Measurements from ENCODE around the gene TP53I3.

GRCh38 chr2:24104110-24104650 is 19.5 kb upstream of the TP53I3 start:
- TF ChIP-seq RAD21 (IDR thresholded peaks at IDR 0.05; ENCODE audit: low read length) (no peak), BHLHE40 (IDR thresholded peaks at IDR 0.05; ENCODE audit: low read depth, low read length) (no peak), RCOR1 (IDR thresholded peaks at IDR 0.05; ENCODE audit: insufficient replicate concordance, low read length) (no peak), CTCF (conservative IDR thresholded peaks at IDR 0.05; ENCODE audit: low read depth, low read length) (no peak), POLR2A (IDR thresholded peaks at IDR 0.05; ENCODE audit: low read depth, low read length) (no peak), CEBPB (IDR thresholded peaks at IDR 0.05; ENCODE audit: low read depth, low read length) (no peak)
